Measurements from ENCODE around the gene GANAB.

DNA sequence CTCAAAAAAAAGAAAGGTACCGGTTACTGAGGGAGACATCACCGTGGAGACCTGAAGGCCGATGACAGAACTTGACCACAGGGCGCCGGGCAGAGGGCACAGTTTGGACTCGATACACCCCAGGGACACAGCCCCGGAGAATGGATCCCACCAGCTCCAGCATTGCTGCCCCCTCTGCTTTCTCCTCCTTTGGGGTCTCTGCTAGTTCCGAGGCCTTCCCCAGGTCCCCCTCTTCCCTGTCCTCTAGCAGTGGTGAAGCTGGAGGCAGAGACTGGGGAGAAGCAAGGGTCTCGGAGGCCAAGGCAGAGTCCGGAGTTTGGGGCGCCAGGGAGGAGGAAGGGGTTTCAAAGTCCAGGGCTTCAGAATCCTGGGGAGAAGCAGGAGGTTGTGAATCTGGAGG lies 67.9 kb downstream of the GANAB start:
- TF ChIP-seq, protein P1, sequence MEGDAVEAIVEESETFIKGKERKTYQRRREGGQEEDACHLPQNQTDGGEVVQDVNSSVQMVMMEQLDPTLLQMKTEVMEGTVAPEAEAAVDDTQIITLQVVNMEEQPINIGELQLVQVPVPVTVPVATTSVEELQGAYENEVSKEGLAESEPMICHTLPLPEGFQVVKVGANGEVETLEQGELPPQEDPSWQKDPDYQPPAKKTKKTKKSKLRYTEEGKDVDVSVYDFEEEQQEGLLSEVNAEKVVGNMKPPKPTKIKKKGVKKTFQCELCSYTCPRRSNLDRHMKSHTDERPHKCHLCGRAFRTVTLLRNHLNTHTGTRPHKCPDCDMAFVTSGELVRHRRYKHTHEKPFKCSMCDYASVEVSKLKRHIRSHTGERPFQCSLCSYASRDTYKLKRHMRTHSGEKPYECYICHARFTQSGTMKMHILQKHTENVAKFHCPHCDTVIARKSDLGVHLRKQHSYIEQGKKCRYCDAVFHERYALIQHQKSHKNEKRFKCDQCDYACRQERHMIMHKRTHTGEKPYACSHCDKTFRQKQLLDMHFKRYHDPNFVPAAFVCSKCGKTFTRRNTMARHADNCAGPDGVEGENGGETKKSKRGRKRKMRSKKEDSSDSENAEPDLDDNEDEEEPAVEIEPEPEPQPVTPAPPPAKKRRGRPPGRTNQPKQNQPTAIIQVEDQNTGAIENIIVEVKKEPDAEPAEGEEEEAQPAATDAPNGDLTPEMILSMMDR (IDR thresholded peaks at IDR 0.05 in 4 of 5, conservative IDR thresholded peaks at IDR 0.05 in 1 of 5): no peak
- no peak for TF ChIP-seq POLR2A (IDR thresholded peaks at IDR 0.05)
